ENCODE data around the gene NTM.
A peak's percentile ranks its signal among the peaks of the same experiment; 100 is the strongest.

The NTM gene

GRCh38 chr11:131638889-131639288, 268.5 kb downstream of the NTM start:
- DNase-seq (ENCODE audit: insufficient read length) (no peak), FAIRE-seq (no peak)
- TF ChIP-seq TAF1 (IDR thresholded peaks at IDR 0.05; ENCODE audit: borderline replicate concordance, low read depth, low read length) (no peak), POLR2A (IDR thresholded peaks at IDR 0.05; ENCODE audit: low read depth, low read length) (no peak), POLR2AphosphoS5 (IDR thresholded peaks at IDR 0.05; ENCODE audit: low read depth, low read length) (no peak)

- FAIRE-seq (no peak), DNase-seq (ENCODE audit: insufficient read length) (no peak)
- TF ChIP-seq POLR2AphosphoS5 (IDR thresholded peaks at IDR 0.05; ENCODE audit: low read depth, low read length) = no peak
- no peak for TF ChIP-seq TAF1 (IDR thresholded peaks at IDR 0.05; ENCODE audit: borderline replicate concordance, low read depth, low read length)
- TF ChIP-seq POLR2A (IDR thresholded peaks at IDR 0.05; ENCODE audit: low read depth, low read length) = no peak
Measured at GRCh38 chr11:131640320-131640719, 269.9 kb downstream of the NTM start.

DNA sequence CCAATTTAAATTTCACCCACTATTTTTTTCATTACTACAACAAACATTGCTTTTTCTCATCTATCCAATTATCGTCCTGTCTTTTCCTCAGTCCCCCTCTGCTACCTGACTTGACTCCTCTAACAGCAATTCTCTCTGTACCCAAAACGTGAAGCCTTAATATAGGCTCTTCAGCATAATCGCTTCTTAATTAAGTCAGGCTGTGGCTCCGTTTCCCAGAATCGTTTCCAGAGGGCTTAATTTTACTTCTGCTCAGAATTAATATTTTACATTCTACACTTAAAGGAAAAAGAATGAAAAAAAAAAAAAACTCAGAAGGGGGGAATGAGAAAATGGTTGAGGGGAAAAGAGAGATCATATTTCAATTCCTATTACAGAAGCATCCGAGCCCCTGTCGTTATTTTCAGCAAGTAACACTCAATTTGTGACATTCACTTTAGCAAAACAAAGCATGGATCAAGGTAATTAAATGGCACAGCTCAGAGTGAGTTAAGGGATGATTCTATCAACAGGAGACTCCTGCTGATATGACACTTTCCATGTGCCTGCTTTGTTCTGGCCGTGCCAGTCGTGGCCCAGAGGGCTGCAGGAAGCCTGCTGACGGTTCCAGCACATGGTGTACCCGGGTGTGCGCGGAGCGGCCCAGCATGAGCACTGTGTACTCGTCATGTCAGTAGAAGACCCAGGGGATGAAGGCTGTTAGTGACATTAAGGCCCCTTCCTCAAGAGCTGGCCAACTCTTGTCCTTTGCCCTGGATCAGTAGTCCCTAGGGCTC, 272.5 kb downstream of the NTM start:
- FAIRE-seq = no peak
- DNase-seq (ENCODE audit: insufficient read length) = no peak
- TF ChIP-seq POLR2AphosphoS5 (IDR thresholded peaks at IDR 0.05; ENCODE audit: low read depth, low read length) (no peak), TAF1 (IDR thresholded peaks at IDR 0.05; ENCODE audit: borderline replicate concordance, low read depth, low read length) (no peak), POLR2A (IDR thresholded peaks at IDR 0.05; ENCODE audit: low read depth, low read length) (no peak)

GRCh38 chr11:131644204-131644795, 273.9 kb downstream of the NTM start:
- FAIRE-seq (no peak), DNase-seq (ENCODE audit: insufficient read length) (no peak)
- TF ChIP-seq POLR2A (IDR thresholded peaks at IDR 0.05; ENCODE audit: low read depth, low read length) (no peak), TAF1 (IDR thresholded peaks at IDR 0.05; ENCODE audit: borderline replicate concordance, low read depth, low read length) (no peak), POLR2AphosphoS5 (IDR thresholded peaks at IDR 0.05; ENCODE audit: low read depth, low read length) (no peak)

- no peak for TF ChIP-seq POLR2A (IDR thresholded peaks at IDR 0.05; ENCODE audit: low read depth, low read length)
- no peak for TF ChIP-seq TAF1 (IDR thresholded peaks at IDR 0.05; ENCODE audit: borderline replicate concordance, low read depth, low read length)
- no peak for TF ChIP-seq POLR2AphosphoS5 (IDR thresholded peaks at IDR 0.05; ENCODE audit: low read depth, low read length)
- no peak for DNase-seq (ENCODE audit: insufficient read length)
- peak; percentile 79 for FAIRE-seq
Measured at GRCh38 chr11:131645237-131645636, 274.8 kb downstream of the NTM start.

DNA sequence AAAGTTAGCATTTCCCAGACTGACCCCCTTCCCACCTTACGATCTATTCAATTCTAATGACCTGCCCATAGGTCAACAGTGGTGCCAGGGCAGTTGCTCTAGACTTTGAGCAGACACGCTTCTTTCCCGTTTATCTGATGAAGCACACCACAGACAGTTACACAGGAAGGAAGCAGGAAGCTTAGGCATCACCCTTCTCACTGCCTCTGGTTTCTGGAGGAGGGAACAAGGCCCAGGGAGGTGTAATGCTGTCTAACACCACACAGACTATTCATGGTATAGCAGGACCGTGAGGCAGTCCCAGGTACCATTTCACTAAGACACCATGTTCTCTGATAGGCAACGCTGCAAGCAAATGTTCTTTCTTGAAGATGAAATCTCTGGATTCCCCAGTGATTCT, 279.4 kb downstream of the NTM start:
- FAIRE-seq = no peak
- no peak for DNase-seq (ENCODE audit: insufficient read length)
- TF ChIP-seq POLR2A (IDR thresholded peaks at IDR 0.05; ENCODE audit: low read depth, low read length) = no peak
- TF ChIP-seq POLR2AphosphoS5 (IDR thresholded peaks at IDR 0.05; ENCODE audit: low read depth, low read length) = no peak

DNA sequence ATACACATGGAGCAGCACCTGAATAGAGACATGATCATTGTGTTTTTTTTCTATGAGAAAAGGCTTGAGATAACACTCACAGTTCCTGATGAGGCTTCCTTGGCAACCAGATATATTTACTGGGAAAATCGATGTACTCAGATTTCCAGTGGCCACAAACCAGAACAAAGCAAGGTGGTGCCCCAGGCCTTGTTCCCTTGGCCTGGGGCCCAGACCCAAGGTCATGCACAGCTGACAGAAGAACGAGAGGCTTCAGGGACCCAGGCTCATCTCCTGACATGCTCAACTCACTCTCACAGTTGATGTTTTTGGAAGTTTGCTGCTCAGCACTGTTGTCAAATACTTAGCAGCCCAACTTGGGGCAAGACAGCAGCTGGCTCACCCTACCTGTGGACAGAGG, 281.8 kb downstream of the NTM start:
- FAIRE-seq (no peak), DNase-seq (ENCODE audit: insufficient read length) (no peak)
- TF ChIP-seq POLR2A (IDR thresholded peaks at IDR 0.05; ENCODE audit: low read depth, low read length) = no peak
- no peak for TF ChIP-seq TAF1 (IDR thresholded peaks at IDR 0.05; ENCODE audit: borderline replicate concordance, low read depth, low read length)
- no peak for TF ChIP-seq POLR2AphosphoS5 (IDR thresholded peaks at IDR 0.05; ENCODE audit: low read depth, low read length)

DNA sequence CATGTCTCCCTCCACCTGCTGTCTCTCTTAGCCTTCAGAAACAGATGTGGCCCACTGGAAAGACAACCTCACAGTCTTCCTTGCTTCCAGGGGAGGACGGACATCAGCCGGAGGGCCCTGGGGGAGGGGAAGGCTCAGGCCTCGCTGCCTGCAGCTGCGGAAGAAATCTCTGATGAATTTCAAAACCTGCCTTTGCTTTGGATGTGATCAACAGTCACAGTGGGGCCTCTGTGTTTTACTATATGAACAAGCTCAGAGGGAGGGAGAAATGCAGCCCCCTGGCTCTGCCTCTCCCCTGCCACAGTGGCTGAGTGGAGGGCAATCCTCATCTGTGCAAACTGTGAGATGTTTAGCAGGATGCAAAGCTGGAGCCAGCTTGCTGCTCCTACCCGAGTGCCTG, 282.8 kb downstream of the NTM start:
- no peak for FAIRE-seq

GRCh38 chr11:131654849-131655248, 284.4 kb downstream of the NTM start:
- no peak for FAIRE-seq
- TF ChIP-seq TAF1 (IDR thresholded peaks at IDR 0.05; ENCODE audit: borderline replicate concordance, low read depth, low read length) = no peak
- no peak for TF ChIP-seq POLR2AphosphoS5 (IDR thresholded peaks at IDR 0.05; ENCODE audit: low read depth, low read length)
- TF ChIP-seq POLR2A (IDR thresholded peaks at IDR 0.05; ENCODE audit: low read depth, low read length) = no peak

More for the DNA sequence above, 282.8 kb downstream of the NTM start:
- TF ChIP-seq POLR2A (IDR thresholded peaks at IDR 0.05; ENCODE audit: low read depth, low read length) (no peak), POLR2AphosphoS5 (IDR thresholded peaks at IDR 0.05; ENCODE audit: low read depth, low read length) (no peak), TAF1 (IDR thresholded peaks at IDR 0.05; ENCODE audit: borderline replicate concordance, low read depth, low read length) (no peak)
- DNase-seq (ENCODE audit: insufficient read length) = no peak

DNA sequence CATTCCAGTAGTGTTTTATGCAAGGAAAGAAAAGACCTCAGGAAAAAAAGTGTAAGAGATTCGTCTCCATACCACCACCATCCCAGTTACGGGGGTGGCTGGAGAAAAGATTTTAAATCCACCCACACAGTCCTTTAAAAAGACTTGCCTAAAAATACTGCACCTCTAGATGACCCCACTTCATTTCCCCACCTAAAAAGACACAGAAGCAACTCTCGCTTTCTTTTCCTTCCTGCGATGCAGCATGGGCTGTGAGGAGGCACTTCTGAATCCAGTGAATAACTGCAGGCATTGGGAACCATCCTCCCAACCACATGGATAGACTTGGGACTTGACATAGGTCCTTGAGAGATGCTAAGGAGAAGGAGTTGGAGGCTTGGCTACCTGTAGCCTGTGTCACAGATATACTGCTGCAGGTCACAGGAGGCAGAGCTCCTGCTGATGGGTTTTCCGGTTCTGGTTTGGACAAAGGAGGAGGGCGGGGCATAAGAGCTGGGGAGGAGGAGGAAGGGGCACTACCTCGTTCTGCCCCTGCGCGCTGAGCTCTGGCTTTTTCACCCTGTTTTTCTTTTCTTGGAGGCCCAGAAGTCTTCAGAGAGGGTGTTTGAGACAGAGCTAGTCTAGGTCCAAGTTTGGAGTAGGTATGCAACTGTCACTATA, 285.9 kb downstream of the NTM start:
- FAIRE-seq = no peak

More at GRCh38 chr11:131654849-131655248, 284.4 kb downstream of the NTM start:
- no peak for DNase-seq (ENCODE audit: insufficient read length)

GRCh38 chr11:131656839-131657211, 286.4 kb downstream of the NTM start:
- DNase-seq (ENCODE audit: insufficient read length) = no peak
- TF ChIP-seq POLR2A (IDR thresholded peaks at IDR 0.05; ENCODE audit: low read depth, low read length) (no peak), TAF1 (IDR thresholded peaks at IDR 0.05; ENCODE audit: borderline replicate concordance, low read depth, low read length) (no peak), POLR2AphosphoS5 (IDR thresholded peaks at IDR 0.05; ENCODE audit: low read depth, low read length) (no peak)
- no peak for FAIRE-seq

More for the DNA sequence above, 285.9 kb downstream of the NTM start:
- no peak for DNase-seq (ENCODE audit: insufficient read length)
- TF ChIP-seq POLR2A (IDR thresholded peaks at IDR 0.05; ENCODE audit: low read depth, low read length) (no peak), TAF1 (IDR thresholded peaks at IDR 0.05; ENCODE audit: borderline replicate concordance, low read depth, low read length) (no peak), POLR2AphosphoS5 (IDR thresholded peaks at IDR 0.05; ENCODE audit: low read depth, low read length) (no peak)

Data from GM12892 (cell line).